Suprapubic skin (tissue), 4 donors: ENCODE measurements around the gene FAM200B. TPM values are rescaled to one million over a fixed set of nuclear protein-coding genes. Genes with fewer than 3 reads are reported as not detected.

Experiments used
- DNase-seq, 2 donors: peaks; one replicate each; pipeline ENCODE4 v3.0.0-alpha.2; 2019; ENCODE audit warnings: low spot score in 2 of 2
- H3K27ac ChIP-seq: fragments of 200-600 bp; sonication (generic); one replicate; pipeline ENCODE4 v1.5.1; 2019
- H3K27me3 ChIP-seq: fragments of 200-600 bp; sonication (generic); one replicate; pipeline ENCODE4 v1.5.1; 2019
- H3K36me3 ChIP-seq: fragments of 200-600 bp; sonication (generic); one replicate; pipeline ENCODE4 v1.5.1; 2019
- H3K4me1 ChIP-seq: fragments of 200-600 bp; sonication (generic); one replicate; pipeline ENCODE4 v1.5.1; 2019
- H3K4me3 ChIP-seq: fragments of 200-600 bp; sonication (generic); one replicate; pipeline ENCODE4 v1.5.1; 2019; ENCODE audit warnings: mild to moderate bottlenecking
- H3K9me3 ChIP-seq: fragments of 200-600 bp; sonication (generic); one replicate; pipeline ENCODE4 v1.5.1; 2019
- CTCF ChIP-seq, 2 donors: fragments of 200-600 bp in 1 of 2; fragments of 450-650 bp in 1 of 2; sonication (generic) in 1 of 2; IDR thresholded peaks; one replicate each; pipeline ENCODE4 v1.5.1; 2016 to 2019; ENCODE audit warnings: antibody characterized with exemption in 2 of 2, mild to moderate bottlenecking in 1 of 2, moderate library complexity in 1 of 2
- EP300 ChIP-seq: sonication (generic); formaldehyde crosslinking; IDR thresholded peaks from one replicate; pipeline ENCODE4 v1.6.1; 2017; ENCODE audit warnings: antibody characterized with exemption
- POLR2A ChIP-seq, 2 donors: fragments of 450-650 bp; IDR thresholded peaks; one replicate each; pipeline ENCODE4 v1.6.1; 2017; ENCODE audit warnings: antibody characterized with exemption in 2 of 2, mild to moderate bottlenecking in 2 of 2, moderate library complexity in 2 of 2
- POLR2AphosphoS5 ChIP-seq, 3 donors: sonication (generic); formaldehyde crosslinking; IDR thresholded peaks; one replicate each; pipeline ENCODE4 v1.6.1; 2017; ENCODE audit warnings: antibody characterized with exemption in 3 of 3
- WGBS: methylation state at CpG from one replicate; pipeline ENCODE4 v1.1.5; 2018; 5-methylcytosine and 5-hydroxymethylcytosine counted together
- total RNA-seq, 4 donors: library from RNA; depleted of rRNA; stranded (reverse); fragments of >200 nt; gene quantifications; one replicate each; pipeline ENCODE4 v1.1.0, GENCODE V29; 2016

Gene FAM200B
- total RNA-seq, 4 donors from 2014 or later = 18.6 to 39.0 (median 27.5) TPM

DNA sequence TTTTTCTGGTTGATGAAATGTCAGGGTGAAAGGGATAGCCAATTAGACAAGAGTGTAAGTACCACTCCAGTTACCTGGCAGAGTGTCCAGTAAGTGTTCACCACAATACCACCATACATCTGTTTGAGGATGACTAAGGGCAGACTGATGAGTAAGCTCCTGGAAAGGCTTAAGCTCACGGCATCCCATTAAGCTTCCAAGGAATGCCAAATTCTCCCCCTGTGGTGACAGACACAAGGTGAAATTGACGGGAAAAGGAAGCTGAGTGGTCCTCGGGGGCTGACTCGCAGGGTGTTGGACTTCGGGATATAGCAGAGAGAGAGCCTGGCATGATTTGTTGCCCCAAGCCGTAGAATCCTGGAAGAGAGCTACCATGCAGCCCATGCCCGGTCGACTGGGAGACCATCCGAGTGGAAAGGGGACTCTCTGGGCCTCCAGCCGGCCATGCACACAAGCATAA is 13.6 kb downstream of the FAM200B start:
- TF ChIP-seq EP300 = no peak
- TF ChIP-seq CTCF (IDR thresholded peaks at IDR 0.05) = no peak
- TF ChIP-seq POLR2A (IDR thresholded peaks at IDR 0.05) = no peak
- no peak for TF ChIP-seq POLR2AphosphoS5 (IDR thresholded peaks at IDR 0.05)
- DNase-seq = no peak
- WGBS = 83% methylated on average over 10 of the region's 10 CpGs
- Histone ChIP-seq H3K27ac (no peak overlapping the region), H3K9me3 (no peaks in the 10 kb centered on the region), H3K27me3 (no peaks in the 10 kb centered on the region), H3K4me3 (no peak overlapping the region), H3K4me1 (peaks cover 10% of the 10 kb centered on the region), H3K36me3 (no peaks in the 10 kb centered on the region)

DNA sequence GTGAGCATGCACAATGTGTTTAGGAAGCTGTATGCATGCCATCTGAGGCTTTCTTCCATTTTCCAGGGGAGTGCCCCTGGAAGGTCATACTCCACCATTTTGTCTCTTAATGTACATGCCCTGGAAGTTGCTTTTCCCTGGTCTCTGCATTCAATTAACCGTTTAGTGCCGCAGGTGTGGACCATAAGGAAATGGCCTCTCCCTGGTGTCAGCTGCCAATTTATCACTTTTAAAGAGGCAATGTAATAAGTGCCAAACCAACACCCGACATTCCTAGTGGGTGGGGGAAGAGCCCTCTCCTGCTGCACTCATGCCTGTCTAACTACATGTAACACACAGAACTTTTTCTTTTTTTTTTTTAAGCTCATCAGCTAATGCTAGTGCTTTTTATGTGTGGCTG is 14.1 kb downstream of the FAM200B start:
- no peak overlapping the region for H3K4me3 ChIP-seq
- H3K27me3 ChIP-seq = no peaks in the 10 kb centered on the region
- no peak for DNase-seq
- no peaks in the 10 kb centered on the region for H3K36me3 ChIP-seq
- peaks cover 6% of the 10 kb centered on the region for H3K4me1 ChIP-seq
- H3K9me3 ChIP-seq = no peaks in the 10 kb centered on the region
- TF ChIP-seq CTCF (IDR thresholded peaks at IDR 0.05) (no peak), POLR2AphosphoS5 (IDR thresholded peaks at IDR 0.05) (no peak), EP300 (no peak), POLR2A (IDR thresholded peaks at IDR 0.05) (no peak)
- no peak overlapping the region for H3K27ac ChIP-seq
- 59% methylated on average over 3 of the region's 3 CpGs for WGBS

DNA sequence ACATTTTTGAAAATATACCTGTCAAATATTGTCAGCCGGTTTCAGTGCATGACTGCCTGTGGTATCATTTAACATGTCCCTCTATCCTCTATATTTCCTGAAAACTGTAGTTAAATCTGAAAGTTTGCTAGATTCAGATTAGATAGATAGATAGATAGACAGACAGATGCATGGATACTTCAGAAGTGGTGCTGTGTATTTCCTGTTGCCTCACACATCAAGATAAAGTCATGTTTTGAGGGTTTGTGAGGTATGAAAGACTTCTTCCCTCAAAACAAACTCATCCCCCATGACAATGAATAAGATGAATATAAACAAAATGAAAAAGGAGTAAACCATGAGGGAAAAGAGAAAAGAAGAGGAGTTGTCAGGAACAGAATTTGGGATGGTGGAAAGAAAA is 15.2 kb downstream of the FAM200B start:
- Histone ChIP-seq H3K27me3 (no peaks in the 10 kb centered on the region), H3K9me3 (no peaks in the 10 kb centered on the region), H3K27ac (no peak overlapping the region), H3K4me1 (no peaks in the 10 kb centered on the region), H3K36me3 (no peaks in the 10 kb centered on the region), H3K4me3 (no peak overlapping the region)
- 97% methylated on average over 1 of the region's 1 CpG for WGBS
- no peak for DNase-seq
- no peak for TF ChIP-seq CTCF (IDR thresholded peaks at IDR 0.05)
- no peak for TF ChIP-seq POLR2A (IDR thresholded peaks at IDR 0.05)
- no peak for TF ChIP-seq POLR2AphosphoS5 (IDR thresholded peaks at IDR 0.05)
- TF ChIP-seq EP300 = no peak

DNA sequence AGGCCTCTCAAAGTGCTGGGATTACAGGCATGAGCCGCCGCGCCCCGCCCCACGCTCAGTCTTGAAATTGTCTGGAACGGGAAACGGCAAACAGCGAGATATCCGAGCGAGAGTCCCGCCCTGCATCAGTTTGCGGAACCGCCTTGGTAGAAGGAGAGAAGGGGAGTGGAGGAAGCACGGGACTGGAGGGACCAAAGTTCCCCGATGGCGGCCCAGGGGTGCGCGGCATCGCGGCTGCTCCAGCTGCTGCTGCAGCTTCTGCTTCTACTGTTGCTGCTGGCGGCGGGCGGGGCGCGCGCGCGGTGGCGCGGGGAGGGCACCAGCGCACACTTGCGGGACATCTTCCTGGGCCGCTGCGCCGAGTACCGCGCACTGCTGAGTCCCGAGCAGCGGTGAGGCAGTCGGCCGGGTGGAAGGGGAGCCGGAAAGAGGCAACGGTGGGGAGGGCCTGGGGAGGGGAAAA is 21.3 kb downstream of the FAM200B start, which contains the start of gene BST1:
Gene BST1, plus strand, starts transcription at position 125 of the 463 bp plus-strand sequence. Its CDS starts 80 bp downstream, at position 205.
- Histone ChIP-seq H3K27ac (peak within 1 kb of the TSS; percentile 1), H3K4me3 (peak within 1 kb of the TSS; percentile 55), H3K27me3 (no peaks in the 10 kb centered on the region), H3K36me3 (no peaks in the 10 kb centered on the region), H3K9me3 (no peaks in the 10 kb centered on the region), H3K4me1 (peaks cover 19% of the 10 kb centered on the region)
- DNase-seq = peak; percentile 84 to 88
- no peak for TF ChIP-seq EP300
- peak in 1 of 3 donors; percentile 22 for TF ChIP-seq POLR2AphosphoS5 (IDR thresholded peaks at IDR 0.05)
- WGBS = 2% methylated on average over 34 of the region's 43 CpGs

DNA sequence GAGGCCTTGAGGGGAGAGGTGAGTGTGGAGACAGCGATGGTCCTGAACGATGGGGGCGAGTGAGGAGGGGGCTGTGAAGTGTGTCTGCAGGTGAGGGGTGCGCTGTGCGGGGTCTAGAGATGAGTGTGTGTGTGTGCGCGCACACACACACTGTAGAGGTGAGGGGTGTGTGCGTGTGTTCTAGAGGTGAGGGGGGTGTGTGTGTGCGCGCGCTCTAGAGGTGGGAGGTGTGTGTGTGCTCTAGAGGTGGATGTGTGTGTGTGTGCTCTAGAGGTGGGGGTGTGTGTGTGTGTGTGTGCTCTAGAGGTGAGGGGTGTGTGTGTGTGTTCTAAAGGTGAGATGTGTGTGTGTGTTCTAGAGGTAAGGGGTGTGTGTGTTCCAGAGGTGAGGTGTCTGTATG is 21.8 kb downstream of the FAM200B start:
- TF ChIP-seq POLR2AphosphoS5 (IDR thresholded peaks at IDR 0.05) (no peak), EP300 (no peak), POLR2A (IDR thresholded peaks at IDR 0.05) (no peak), CTCF (IDR thresholded peaks at IDR 0.05) (no peak)

GRCh38 chr4:15704129-15704528 is 22.5 kb downstream of the FAM200B start:
- H3K9me3 ChIP-seq = no peaks in the 10 kb centered on the region
- TF ChIP-seq CTCF (IDR thresholded peaks at IDR 0.05) (no peak), POLR2A (IDR thresholded peaks at IDR 0.05) (no peak), EP300 (no peak), POLR2AphosphoS5 (IDR thresholded peaks at IDR 0.05) (no peak)
- H3K4me1 ChIP-seq = peaks cover 19% of the 10 kb centered on the region
- no peak overlapping the region for H3K27ac ChIP-seq
- no peaks in the 10 kb centered on the region for H3K27me3 ChIP-seq
- H3K36me3 ChIP-seq = no peaks in the 10 kb centered on the region
- DNase-seq = no peak
- H3K4me3 ChIP-seq = no peak overlapping the region

More for the DNA sequence above, 21.8 kb downstream of the FAM200B start:
- peaks cover 19% of the 10 kb centered on the region for H3K4me1 ChIP-seq
- no peaks in the 10 kb centered on the region for H3K27me3 ChIP-seq
- peak overlapping the region; percentile 55 for H3K4me3 ChIP-seq
- no peak for DNase-seq
- 89% methylated on average over 11 of the region's 11 CpGs for WGBS
- no peaks in the 10 kb centered on the region for H3K36me3 ChIP-seq
- peak overlapping the region; percentile 1 for H3K27ac ChIP-seq
- H3K9me3 ChIP-seq = no peaks in the 10 kb centered on the region
